GM12891 (cell line): ENCODE measurements around the gene NCOA3.
"Not testable (repeated sequence)": the region's sequence is repeated elsewhere in the genome, so short reads cannot be mapped to it uniquely, and the experiment has no call there.

Experiments
- DNase-seq: peaks from one replicate; pipeline ENCODE4 v3.0.0; 2011; ENCODE audit warnings: low spot score; ENCODE audit not compliant: insufficient read length
- FAIRE-seq: peaks from 2 replicates; lab custom pipeline; 2011; peaks lifted over from hg19 to GRCh38; lab: Jason Lieb, UNC
- PAX5 ChIP-seq: IDR thresholded peaks from 2 replicates; pipeline ENCODE4 v1.6.1; 2011; ENCODE audit warnings: low read length, moderate library complexity, mild to moderate bottlenecking; ENCODE audit not compliant: insufficient read depth, severe bottlenecking
- POLR2A ChIP-seq: IDR thresholded peaks from 2 replicates; pipeline ENCODE4 v1.6.1; 2011; ENCODE audit warnings: low read depth, low read length, control low read depth
- POLR2AphosphoS5 ChIP-seq: IDR thresholded peaks from 2 replicates; pipeline ENCODE4 v1.6.1; 2011; ENCODE audit warnings: low read depth, low read length, control low read depth
- POU2F2 ChIP-seq: IDR thresholded peaks from 2 replicates; pipeline ENCODE4 v1.6.1; 2011; ENCODE audit warnings: low read depth, mild to moderate bottlenecking, control low read depth, low read length, moderate library complexity
- SPI1 ChIP-seq: IDR thresholded peaks from 2 replicates; pipeline ENCODE4 v1.6.1; 2011; ENCODE audit warnings: low read depth, low read length, control low read depth
- TAF1 ChIP-seq: IDR thresholded peaks from 2 replicates; pipeline ENCODE4 v1.6.1; 2011; ENCODE audit warnings: low read depth, low read length, control low read depth

The NCOA3 gene

GRCh38 chr20:47574616-47575364, 73.1 kb downstream of the NCOA3 start:
- no peak for DNase-seq
- FAIRE-seq: no peak
- TF ChIP-seq SPI1: peak; percentile 42
- no peak for TF ChIP-seq POU2F2
- no peak for TF ChIP-seq POLR2A

- FAIRE-seq (peak; percentile 64), DNase-seq (no peak)
- peak; percentile 79 for TF ChIP-seq SPI1
- TF ChIP-seq TAF1: no peak
- peak; percentile 62 for TF ChIP-seq PAX5
Measured at GRCh38 chr20:47576516-47577033, 74.9 kb downstream of the NCOA3 start.

- DNase-seq: no peak
- TF ChIP-seq POLR2AphosphoS5: no peak
- TF ChIP-seq POU2F2: no peak
- no peak for TF ChIP-seq TAF1
- no peak for TF ChIP-seq PAX5
- no peak for TF ChIP-seq POLR2A
- no peak for TF ChIP-seq SPI1
- no peak for FAIRE-seq
Measured at GRCh38 chr20:47577314-47577713, 75.6 kb downstream of the NCOA3 start.

GRCh38 chr20:47578543-47578942, 76.9 kb downstream of the NCOA3 start:
- no peak for FAIRE-seq
- no peak for DNase-seq
- no peak for TF ChIP-seq POLR2AphosphoS5
- peak; percentile 27; the same call in 1 of the 2 replicates for TF ChIP-seq SPI1

- DNase-seq: not testable (repeated sequence)
Measured at GRCh38 chr20:47580686-47581085, 79.0 kb downstream of the NCOA3 start.

GRCh38 chr20:47581090-47581489, 79.4 kb downstream of the NCOA3 start:
- TF ChIP-seq POU2F2 (0 out of 2 replicates have a peak, but pooled peaks have one; percentile 24), POLR2AphosphoS5 (no peak), TAF1 (no peak), PAX5 (no peak)
- no peak for FAIRE-seq
- no peak for DNase-seq

More at GRCh38 chr20:47580686-47581085, 79.0 kb downstream of the NCOA3 start:
- FAIRE-seq: not testable (repeated sequence)

- no peak for DNase-seq
- no peak for FAIRE-seq
- TF ChIP-seq POLR2AphosphoS5 (no peak), PAX5 (peak; percentile 25)
Measured at GRCh38 chr20:47583551-47583950, 81.9 kb downstream of the NCOA3 start.

GRCh38 chr20:47585087-47585747, 83.5 kb downstream of the NCOA3 start:
- TF ChIP-seq POU2F2 (no peak), PAX5 (no peak), POLR2A (no peak), SPI1 (0 out of 2 replicates have a peak, but pooled peaks have one; percentile 5)
- no peak for FAIRE-seq
- DNase-seq: no peak

GRCh38 chr20:47586649-47587294, 85.1 kb downstream of the NCOA3 start:
- FAIRE-seq (no peak), DNase-seq (no peak)
- TF ChIP-seq TAF1 (no peak), POU2F2 (no peak), POLR2A (no peak)

GRCh38 chr20:47588158-47588557, 86.5 kb downstream of the NCOA3 start:
- no peak for FAIRE-seq
- no peak for DNase-seq
- no peak for TF ChIP-seq POLR2AphosphoS5
- no peak for TF ChIP-seq SPI1
- no peak for TF ChIP-seq TAF1
- no peak for TF ChIP-seq PAX5
- TF ChIP-seq POLR2A: no peak

- FAIRE-seq (no peak), DNase-seq (no peak)
- TF ChIP-seq POLR2A: no peak
- no peak for TF ChIP-seq POLR2AphosphoS5
- TF ChIP-seq PAX5: no peak
- no peak for TF ChIP-seq POU2F2
- TF ChIP-seq SPI1: no peak
Measured at GRCh38 chr20:47591231-47591630, 89.5 kb downstream of the NCOA3 start.
